GM21717 (cell line): ENCODE measurements around the gene KIAA1328.
A peak's percentile ranks its signal among the peaks of the same experiment; 100 is the strongest.
"Not testable (repeated sequence)": the region's sequence is repeated elsewhere in the genome, so short reads cannot be mapped to it uniquely, and the experiment has no call there.

Experiments
- ATAC-seq: cut with Tn5 transposase; IDR thresholded peaks from one replicate; pipeline ENCODE4 v1.9.1; 2021; ENCODE audit warnings: mild to moderate bottlenecking, moderate library complexity; ENCODE audit not compliant: unreplicated experiment

The KIAA1328 gene

GRCh38 chr18:36821681-36822080 is 7.2 kb upstream of the KIAA1328 start:
- no peak for ATAC-seq

DNA sequence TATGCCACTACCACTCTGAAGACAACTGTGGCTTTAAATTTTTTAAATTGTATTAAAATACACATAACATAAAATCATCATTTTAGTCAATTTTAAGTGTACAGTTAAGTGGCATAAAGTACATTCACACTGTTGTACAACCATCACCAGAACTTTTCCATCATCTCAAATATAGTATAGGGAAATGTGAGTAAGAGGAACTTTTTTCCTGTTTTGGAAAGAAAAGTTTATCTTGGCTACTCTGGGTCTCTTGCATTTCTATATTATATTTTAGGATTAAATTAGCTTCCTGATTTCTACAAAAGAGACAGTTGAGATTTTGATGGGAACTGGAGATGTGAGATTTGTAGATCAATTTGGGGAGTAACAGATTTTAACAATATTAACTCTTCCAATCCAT is 3.4 kb upstream of the KIAA1328 start:
- no peak for ATAC-seq

DNA sequence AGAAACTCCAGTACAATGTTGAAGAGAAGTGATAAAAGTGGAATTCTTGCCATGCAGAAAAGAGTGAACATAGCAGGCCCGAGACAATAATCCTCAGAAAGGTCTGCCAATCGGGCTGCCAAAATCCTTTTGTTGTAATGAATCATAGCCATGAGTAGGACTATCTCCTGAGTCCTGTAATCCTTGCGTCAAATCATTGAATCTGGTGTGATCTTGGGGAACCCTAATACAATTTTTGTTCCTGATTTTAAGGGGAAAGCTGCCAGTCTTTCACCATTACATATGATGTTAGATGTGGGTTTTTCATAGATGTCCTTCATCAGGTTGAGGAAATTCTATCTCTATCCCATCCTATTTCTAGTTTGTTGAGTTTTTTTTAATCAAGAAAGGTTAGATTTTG is 2.4 kb upstream of the KIAA1328 start:
- no peak for ATAC-seq

- peak; percentile 7 for ATAC-seq
These were observed 734 bp upstream of the KIAA1328 start for GRCh38 chr18:36828157-36828629.

- no peak for ATAC-seq
These were observed 633 bp downstream of the KIAA1328 start for GRCh38 chr18:36829362-36830157.

- ATAC-seq: no peak
These were observed 1.2 kb downstream of the KIAA1328 start for GRCh38 chr18:36830158-36830495.

GRCh38 chr18:36831139-36831538 is 2.2 kb downstream of the KIAA1328 start:
- no peak for ATAC-seq

- no peak for ATAC-seq
These were observed 4.2 kb downstream of the KIAA1328 start for GRCh38 chr18:36833120-36833519.

DNA sequence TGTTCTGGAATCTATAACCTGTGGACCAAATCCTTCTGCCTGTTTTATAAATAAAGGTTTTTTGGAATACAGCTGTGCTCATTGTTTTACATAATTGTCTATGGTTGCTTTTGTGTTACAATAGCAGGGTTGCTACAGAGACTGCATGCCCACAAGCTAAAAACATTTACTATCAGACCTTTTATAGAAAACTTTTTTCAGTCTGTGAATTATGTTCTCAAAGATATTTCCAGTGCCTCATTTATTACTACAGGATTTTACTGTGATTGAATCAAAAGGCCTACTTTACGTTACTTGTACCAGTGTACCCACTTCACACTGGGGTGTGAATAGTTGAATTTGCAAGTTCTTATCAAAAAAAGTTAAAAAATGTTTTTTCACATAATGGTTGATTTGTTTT is 7.0 kb downstream of the KIAA1328 start:
- ATAC-seq: no peak

DNA sequence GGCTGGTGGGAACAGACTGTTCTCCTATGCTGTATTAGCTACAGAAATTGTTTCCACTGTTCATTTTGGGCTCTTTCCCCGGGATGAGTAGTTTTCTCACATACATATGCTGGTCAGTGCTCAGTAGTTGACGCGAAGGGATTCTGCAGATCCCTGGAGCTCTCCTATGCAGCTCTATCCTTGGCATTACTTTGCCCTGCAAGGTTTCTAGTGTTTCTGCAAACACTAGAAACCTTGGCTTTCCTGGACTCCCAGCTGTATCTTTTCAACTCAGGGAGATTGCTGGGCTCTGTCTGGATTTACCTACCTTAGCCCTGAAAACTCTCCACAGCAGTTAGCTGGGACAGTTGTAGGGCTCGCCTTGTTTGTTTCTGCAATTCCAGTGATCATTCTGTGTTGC is 10.9 kb downstream of the KIAA1328 start:
- no peak for ATAC-seq

DNA sequence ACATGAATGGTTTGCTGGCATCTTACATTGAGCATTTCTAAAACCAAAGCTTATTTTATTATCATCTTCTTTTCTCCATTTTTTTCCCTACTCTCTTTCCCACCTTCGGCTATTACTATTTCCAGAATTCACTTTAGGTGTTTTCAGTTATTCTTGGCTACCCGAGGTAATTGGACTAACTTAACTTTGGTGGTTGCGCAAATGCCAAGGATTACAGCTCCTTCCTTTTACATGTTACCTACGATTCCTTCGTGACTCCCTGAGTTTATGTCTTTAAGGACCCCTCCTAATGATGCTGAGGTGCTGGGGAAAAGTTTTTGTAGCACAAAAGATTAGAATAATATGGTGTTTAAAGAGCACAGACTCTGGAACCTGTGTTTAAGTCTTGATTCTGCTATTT is 14.3 kb downstream of the KIAA1328 start:
- no peak for ATAC-seq

- ATAC-seq: no peak
These were observed 14.9 kb downstream of the KIAA1328 start for GRCh38 chr18:36843784-36844183.

DNA sequence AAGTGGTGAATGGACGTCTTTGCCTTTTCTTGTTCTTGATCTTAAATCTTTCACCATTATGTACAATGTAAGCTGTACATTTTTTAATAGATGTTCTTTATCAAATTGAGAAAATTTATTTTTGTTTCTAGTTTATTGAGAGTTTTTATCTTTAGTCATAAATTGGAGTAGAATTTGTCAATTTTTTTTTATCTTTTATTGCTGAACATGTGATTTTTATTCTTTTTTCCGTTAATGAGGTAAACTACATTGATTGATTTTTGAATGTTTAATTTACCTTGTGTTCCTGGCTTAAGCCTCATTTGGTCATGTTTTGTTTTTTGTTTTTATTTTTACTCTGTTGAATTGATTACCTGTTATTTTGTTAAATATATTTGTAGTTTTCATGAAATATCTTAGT is 19.7 kb downstream of the KIAA1328 start:
- ATAC-seq: no peak

DNA sequence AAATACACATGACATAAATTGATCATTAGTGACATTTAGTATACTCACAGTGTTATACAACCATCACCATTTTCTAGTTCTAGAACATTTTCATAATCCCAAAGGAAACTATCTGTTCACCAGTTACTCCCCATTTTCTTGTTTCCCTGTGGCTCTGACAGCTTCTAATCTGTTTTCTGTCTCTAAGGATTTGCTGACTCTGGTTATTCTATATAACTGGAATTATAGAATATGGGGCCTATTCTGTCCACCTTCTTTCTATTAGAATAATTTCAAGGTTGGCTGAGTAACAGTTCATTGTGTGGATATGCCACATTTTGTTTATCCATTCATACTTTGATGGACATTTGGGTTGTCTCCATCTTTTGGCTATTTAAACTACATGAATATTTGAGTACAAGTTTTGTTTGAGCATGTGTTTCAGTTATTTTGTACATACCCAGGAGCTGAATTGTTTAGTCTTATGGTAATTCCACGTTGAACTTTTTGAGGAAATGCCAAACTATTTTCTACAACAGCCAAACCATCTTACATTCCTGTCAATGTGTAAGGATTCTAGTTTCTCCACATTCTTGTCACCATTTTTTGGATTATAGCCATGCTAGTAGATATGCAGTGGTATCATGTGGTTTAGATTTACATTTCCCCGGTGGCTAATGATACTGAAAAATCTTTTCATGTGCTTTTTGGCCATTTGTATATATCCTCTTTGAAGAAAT is 20.5 kb downstream of the KIAA1328 start:
- no peak for ATAC-seq

GRCh38 chr18:36850527-36851201 is 21.7 kb downstream of the KIAA1328 start:
- ATAC-seq: no peak

DNA sequence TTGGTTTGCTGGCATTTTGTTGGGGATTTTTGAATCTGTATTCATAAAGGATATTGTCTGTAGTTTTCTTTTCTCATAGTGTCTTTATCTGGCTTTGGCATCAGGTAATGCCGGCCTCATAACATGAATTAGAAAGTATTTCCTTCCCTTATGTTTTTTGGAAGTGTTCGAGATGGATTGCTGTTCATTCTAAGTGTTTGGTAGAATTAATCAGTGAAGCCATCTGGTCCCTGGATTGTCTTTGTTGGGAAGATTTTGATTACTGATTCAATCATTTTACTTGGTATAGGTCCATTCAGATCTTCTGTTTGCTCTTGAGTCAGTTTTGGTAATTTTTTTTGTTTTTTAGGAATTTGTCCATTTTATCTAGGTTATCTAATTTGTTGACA is 22.3 kb downstream of the KIAA1328 start:
- ATAC-seq: no peak

DNA sequence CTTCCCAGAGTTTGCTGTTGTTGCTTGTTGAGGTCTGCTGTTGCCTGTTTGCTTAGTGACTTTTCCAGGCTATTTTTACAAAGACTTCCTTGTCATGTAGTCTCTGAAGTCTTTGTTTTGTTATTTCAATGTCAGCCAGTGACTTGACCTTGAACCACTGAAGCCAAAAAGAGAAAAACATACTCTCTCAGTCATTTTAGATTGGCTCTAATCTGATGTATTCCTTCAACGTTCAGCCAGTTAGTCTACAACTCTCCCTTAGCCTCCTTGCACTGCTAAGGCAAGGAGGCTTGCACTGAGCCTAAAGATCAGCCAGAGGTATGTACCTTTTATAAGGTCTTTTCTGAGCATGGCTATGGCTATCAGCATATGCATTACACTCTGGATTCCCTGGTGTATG is 27.9 kb downstream of the KIAA1328 start:
- ATAC-seq: no peak

GRCh38 chr18:36862182-36862581 is 33.3 kb downstream of the KIAA1328 start:
- ATAC-seq: no peak

DNA sequence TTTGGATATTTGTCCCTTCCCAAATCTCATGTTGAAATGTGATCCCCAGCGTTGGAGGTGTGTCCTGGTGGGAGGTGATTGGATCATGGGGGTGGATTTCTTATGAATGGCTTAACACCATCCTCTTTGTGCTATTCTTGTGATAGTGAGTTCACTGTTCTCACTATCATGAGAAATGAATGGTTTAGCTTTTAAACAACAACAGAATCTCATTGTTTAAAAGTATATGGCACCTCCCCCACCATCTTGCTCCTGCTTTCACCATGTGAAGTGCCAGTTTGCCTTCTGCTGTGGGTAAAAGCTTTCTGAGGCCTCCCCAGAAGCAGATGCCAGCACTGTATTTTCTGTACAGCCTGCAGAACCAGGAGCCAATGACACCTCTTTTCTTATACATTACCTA is 38.1 kb downstream of the KIAA1328 start:
- ATAC-seq: no peak

- no peak for ATAC-seq
These were observed 42.9 kb downstream of the KIAA1328 start for GRCh38 chr18:36871801-36872200.

DNA sequence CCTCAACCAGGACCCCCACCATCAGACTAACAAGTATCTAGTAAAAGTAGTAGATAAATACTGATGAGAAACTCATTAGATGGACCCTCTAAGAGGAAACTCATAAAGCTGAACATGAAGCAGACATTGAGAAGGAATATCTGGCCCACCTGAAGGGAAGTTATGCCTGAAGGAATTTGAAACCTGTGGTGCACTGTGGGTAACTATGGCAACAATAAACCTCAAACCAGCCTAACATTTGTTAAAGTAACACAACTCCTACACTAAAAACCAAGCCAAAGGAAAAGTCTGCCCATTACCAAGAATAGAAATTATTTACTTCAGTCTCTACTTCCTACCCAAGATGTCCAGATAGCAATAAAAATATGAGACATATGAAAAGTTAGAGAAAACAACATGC is 43.4 kb downstream of the KIAA1328 start:
- no peak for ATAC-seq

DNA sequence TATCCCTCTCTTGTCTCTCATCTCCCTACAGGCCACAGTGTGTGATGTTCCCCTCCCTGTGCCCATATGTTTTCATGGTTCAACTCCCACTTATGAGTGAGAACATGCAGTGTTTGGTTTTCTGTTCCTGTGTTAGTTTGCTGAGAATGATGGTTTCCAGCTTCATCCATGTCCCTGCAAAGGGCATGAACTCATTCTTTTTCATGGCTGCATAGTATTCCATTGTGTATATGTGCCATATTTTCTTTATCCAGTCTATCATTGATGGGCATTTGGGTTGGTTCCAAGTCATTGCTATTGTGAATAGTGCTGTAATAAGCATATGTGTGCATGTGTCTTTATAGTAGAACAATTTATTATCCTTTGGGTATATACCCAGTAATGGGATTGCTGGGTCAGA is 44.9 kb downstream of the KIAA1328 start:
- not testable (repeated sequence) for ATAC-seq
